ENCODE data around the gene GPX4. TPM values are rescaled to one million over a fixed set of nuclear protein-coding genes. Genes with fewer than 3 reads are reported as not detected.

Gene GPX4
- total RNA-seq, 1 experiment from 2014 or later: 577 TPM

GRCh38 chr19:1145635-1146411 lies 42.0 kb downstream of the GPX4 start:
- ATAC-seq (no peak), DNase-seq (ENCODE audit: low read depth, low spot score) (no peak)
- Histone ChIP-seq H3K27ac (ENCODE audit: low read length) (0 out of 2 replicates have a peak overlapping the region, but pooled peaks have one; percentile 29), H3K36me3 (ENCODE audit: control insufficient read depth, insufficient read depth, low read length) (no peaks in the 10 kb centered on the region), H3K9me3 (ENCODE audit: control insufficient read depth, insufficient read depth, low read depth, low read length) (no peaks in the 10 kb centered on the region), H3K4me3 (ENCODE audit: low read depth in 2 of 2, low read length in 2 of 2) (no peak overlapping the region), H3K4me1 (ENCODE audit: control insufficient read depth, insufficient read depth, low read length) (peaks cover 17% of the 10 kb centered on the region), H3K27me3 (ENCODE audit: control insufficient read depth, insufficient read depth, low read length) (no peaks in the 10 kb centered on the region)
- intact Hi-C loops (cut with micrococcal nuclease; ENCODE audit: unreplicated experiment): no loop called here
- in situ Hi-C loops (cut with HindIII; ENCODE audit: low pct_unique_long_range_greater_than_20kb, low sequenced_read_pairs): no loop called here
- CTCF ChIA-PET: no interaction called here
- POLR2A ChIA-PET: interaction anchor here (0.6 kb wide), 1 partner anchor 78 kb away, joined by 6 read pairs; no protein-coding TSS in a partner anchor
- no TSS peak for BruUV-seq (replicated peaks)
- TF ChIP-seq POLR2AphosphoS5 (IDR thresholded peaks at IDR 0.05; ENCODE audit: low read depth, low read length) (no peak), TCF7L2 (IDR thresholded peaks at IDR 0.05; ENCODE audit: low read depth, low read length) (no peak), SIN3A (IDR thresholded peaks at IDR 0.05; ENCODE audit: borderline replicate concordance, insufficient read depth, low read depth, low read length) (no peak), REST (IDR thresholded peaks at IDR 0.05; ENCODE audit: insufficient read depth in 1 of 2, low read depth in 2 of 2, low read length in 1 of 2) (no peak), CTCF (IDR thresholded peaks at IDR 0.05) (no peak)

GRCh38 chr19:1146412-1146699 lies 42.6 kb downstream of the GPX4 start:
- H3K36me3 ChIP-seq (ENCODE audit: control insufficient read depth, insufficient read depth, low read length): no peaks in the 10 kb centered on the region
- peaks cover 17% of the 10 kb centered on the region for H3K4me1 ChIP-seq (ENCODE audit: control insufficient read depth, insufficient read depth, low read length)
- intact Hi-C loops (cut with micrococcal nuclease; ENCODE audit: unreplicated experiment): no loop called here
- CTCF ChIA-PET: no interaction called here
- no peaks in the 10 kb centered on the region for H3K27me3 ChIP-seq (ENCODE audit: control insufficient read depth, insufficient read depth, low read length)
- TF ChIP-seq CTCF (IDR thresholded peaks at IDR 0.05): no peak
- no peak for TF ChIP-seq POLR2AphosphoS5 (IDR thresholded peaks at IDR 0.05; ENCODE audit: low read depth, low read length)
- H3K9me3 ChIP-seq (ENCODE audit: control insufficient read depth, insufficient read depth, low read depth, low read length): no peaks in the 10 kb centered on the region
- no TSS peak for BruUV-seq (replicated peaks)
- no peak for DNase-seq (ENCODE audit: low read depth, low spot score)
- no peak for ATAC-seq
- H3K27ac ChIP-seq (ENCODE audit: low read length): 0 out of 2 replicates have a peak overlapping the region, but pooled peaks have one; percentile 29
- no peak overlapping the region for H3K4me3 ChIP-seq (ENCODE audit: low read depth in 2 of 2, low read length in 2 of 2)
- in situ Hi-C loops (cut with HindIII; ENCODE audit: low pct_unique_long_range_greater_than_20kb, low sequenced_read_pairs): no loop called here
- POLR2A ChIA-PET: interaction anchor here (0.6 kb wide), 1 partner anchor 10 kb away, joined by 4 read pairs; no protein-coding TSS in a partner anchor

Data from Panc1 (cell line).